GM12878 (cell line): ENCODE results near the gene RPIA. TPM values are rescaled to one million over a fixed set of nuclear protein-coding genes. Genes with fewer than 3 reads are reported as not detected.

ENCODE experiments used
- ATAC-seq: fragments of 200-7000 bp; cut with Tn5 transposase; 3 replicates; pipeline ENCODE4 v1.9.1; 2020; ENCODE audit warnings: mild to moderate bottlenecking, moderate library complexity
- BruUV-seq: library from RNA; stranded (reverse); fragments of 400-500 nt; replicated peaks from 2 replicates; lab custom pipeline; 2021; lab: Mats Ljungman, UMichigan
- CTCF ChIA-PET: fragments of 300-600 bp; sonication (Branson Sonifier 250); formaldehyde crosslinking; extraction: SDS; loops from one replicate; lab custom pipeline; 2021; ENCODE audit warnings: inconsistent platforms; lab: Yijun Ruan, JAX
- POLR2A ChIA-PET: fragments of 350-600 bp; formaldehyde crosslinking; extraction: SDS; loops from one replicate; lab custom pipeline; 2021; ENCODE audit warnings: inconsistent platforms; lab: Charles Lee
- RAD21 ChIA-PET: fragments of 300-600 bp; sonication (Branson Sonifier 250); formaldehyde crosslinking; loops from one replicate; lab custom pipeline; 2023; ENCODE audit warnings: antibody characterized with exemption; ENCODE audit not compliant: unreplicated experiment; lab: Charles Lee
- SMC1A ChIA-PET: fragments of 300-600 bp; sonication (Branson Sonifier 250); formaldehyde crosslinking; loops from one replicate; lab custom pipeline; 2023; ENCODE audit not compliant: unreplicated experiment, uncharacterized antibody; lab: Charles Lee
- DNase-seq: peaks from one replicate; pipeline ENCODE4 v3.0.0-alpha.2; 2011; ENCODE audit warnings: low read depth, low spot score
- FAIRE-seq: peaks from 3 replicates; lab custom pipeline; 2011; peaks lifted over from hg19 to GRCh38; lab: Jason Lieb, UNC
- H2AFZ ChIP-seq: 2 replicates; pipeline ENCODE4 v1.6.0; 2011; ENCODE audit warnings: low read depth, low read length, control low read depth; ENCODE audit not compliant: control insufficient read depth
- H3K27ac ChIP-seq: 2 replicates; pipeline ENCODE4 v1.5.1; 2011; ENCODE audit warnings: control low read depth; ENCODE audit not compliant: control insufficient read depth, insufficient read depth
- H3K27me3 ChIP-seq, 2 experiments: replicated peaks in 1 of 2; 2 replicates each; pipeline versions ENCODE4 v1.6.0 to v1.6.1; 2011; ENCODE audit warnings: low read length in 1 of 2; ENCODE audit not compliant: control insufficient read depth in 2 of 2, insufficient read depth in 2 of 2
- H3K36me3 ChIP-seq, 2 experiments: 2 replicates each; pipeline ENCODE4 v1.5.1; 2011; ENCODE audit warnings: low read length in 1 of 2; ENCODE audit not compliant: control insufficient read depth in 2 of 2, insufficient read depth in 2 of 2
- H3K4me1 ChIP-seq: 2 replicates; pipeline ENCODE4 v1.6.1; 2011; ENCODE audit warnings: mild to moderate bottlenecking, low read length, moderate library complexity, mixed read lengths; ENCODE audit not compliant: control insufficient read depth, insufficient read depth
- H3K4me2 ChIP-seq: 2 replicates; pipeline ENCODE4 v1.6.0; 2011; ENCODE audit warnings: control low read depth; ENCODE audit not compliant: control insufficient read depth, insufficient read depth
- H3K4me3 ChIP-seq: fragments of 200-600 bp; sonication (generic); 2 replicates; pipeline ENCODE4 v1.5.1; 2016
- H3K79me2 ChIP-seq: 2 replicates; pipeline ENCODE4 v1.6.0; 2011; ENCODE audit warnings: low read length; ENCODE audit not compliant: control insufficient read depth, insufficient read depth
- H3K9ac ChIP-seq: 2 replicates; pipeline ENCODE4 v1.8.0; 2011; ENCODE audit warnings: low read length, control low read depth, mixed read lengths; ENCODE audit not compliant: control insufficient read depth, insufficient read depth
- H3K9me3 ChIP-seq: replicated peaks from 3 replicates; pipeline ENCODE4 v1.5.1; 2011; ENCODE audit warnings: mild to moderate bottlenecking, low read length; ENCODE audit not compliant: control insufficient read depth, insufficient read depth
- H4K20me1 ChIP-seq: 2 replicates; pipeline ENCODE4 v1.6.0; 2011; ENCODE audit not compliant: control insufficient read depth, insufficient read depth
- ATF2 ChIP-seq: IDR thresholded peaks from 2 replicates; pipeline ENCODE4 v1.6.1; 2012; ENCODE audit warnings: low read length, inconsistent platforms
- CHD1 ChIP-seq: IDR thresholded peaks from 2 replicates; pipeline ENCODE4 v1.6.1; 2012; ENCODE audit warnings: low read depth, low read length, improper control_type of control experiment
- CHD2 ChIP-seq: IDR thresholded peaks from 2 replicates; pipeline ENCODE4 v1.6.1; 2011; ENCODE audit warnings: low read depth, low read length, improper control_type of control experiment, borderline replicate concordance
- CTCF ChIP-seq, 3 experiments: IDR thresholded peaks in 2 of 3; conservative IDR thresholded peaks in 1 of 3; 2 replicates each; pipeline ENCODE4 v1.5.1; 2011; ENCODE audit warnings: low read depth in 3 of 3, low read length in 3 of 3, mild to moderate bottlenecking in 3 of 3, control low read depth in 2 of 3, moderate library complexity in 2 of 3, inconsistent platforms in 1 of 3, mixed read lengths in 1 of 3; ENCODE audit not compliant: control insufficient read depth in 2 of 3, insufficient read depth in 1 of 3; ENCODE audit errors: extremely low read depth in 1 of 3
- ESRRA ChIP-seq: IDR thresholded peaks from 2 replicates; pipeline ENCODE4 v1.6.1; 2012; ENCODE audit warnings: mild to moderate bottlenecking, low read length, improper control_type of control experiment
- IRF4 ChIP-seq: IDR thresholded peaks from 2 replicates; pipeline ENCODE4 v1.6.1; 2011; ENCODE audit warnings: low read depth, low read length
- JUNB ChIP-seq: IDR thresholded peaks from 2 replicates; pipeline ENCODE4 v1.6.1; 2016; ENCODE audit warnings: antibody characterized with exemption, mild to moderate bottlenecking
- JUND ChIP-seq: IDR thresholded peaks from 2 replicates; pipeline ENCODE4 v1.6.1; 2012; ENCODE audit warnings: low read depth, mild to moderate bottlenecking, low read length, improper control_type of control experiment, moderate library complexity
- NBN ChIP-seq: fragments of 450-650 bp; IDR thresholded peaks from 2 replicates; pipeline ENCODE4 v1.6.1; 2016
- SMAD1 ChIP-seq: fragments of 450-650 bp; IDR thresholded peaks from 2 replicates; pipeline ENCODE4 v1.6.1; 2018; ENCODE audit warnings: mild to moderate bottlenecking, low read depth; ENCODE audit not compliant: partially characterized antibody
- SMC3 ChIP-seq: IDR thresholded peaks from 2 replicates; pipeline ENCODE4 v1.6.1; 2011; ENCODE audit warnings: low read length, improper control_type of control experiment, borderline replicate concordance
- WRNIP1 ChIP-seq: IDR thresholded peaks from 2 replicates; pipeline ENCODE4 v1.6.1; 2011; ENCODE audit warnings: low read depth, low read length, improper control_type of control experiment, borderline replicate concordance
- YY1 ChIP-seq: IDR thresholded peaks from 2 replicates; pipeline ENCODE4 v1.6.1; 2011; ENCODE audit warnings: low read depth, mild to moderate bottlenecking, low read length
- ZNF24 ChIP-seq: fragments of 450-650 bp; IDR thresholded peaks from 2 replicates; pipeline ENCODE4 v1.6.1; 2017; ENCODE audit warnings: antibody characterized with exemption, mild to moderate bottlenecking
- WGBS: methylation state at CpG from one replicate; pipeline ENCODE4 v1.1.6; 2016; ENCODE audit warnings: low lambda C conversion rate; ENCODE audit not compliant: insufficient replicate concordance, insufficient coverage; ENCODE audit errors: missing lambda C conversion rate; 5-methylcytosine and 5-hydroxymethylcytosine counted together
- in situ Hi-C: fragments of 300-500 bp; cut with MboI; formaldehyde crosslinking; loops from 9 replicates; pipeline ENCODE4 v1.14.3; 2018; ENCODE audit warnings: mixed read lengths
- intact Hi-C: fragments of 100-400 bp; cut with micrococcal nuclease; formaldehyde crosslinking; loops from one replicate; pipeline ENCODE4 v1.14.2; 2022; ENCODE audit not compliant: unreplicated experiment
- polyA plus RNA-seq, 11 experiments: library from polyadenylated mRNA; depleted of rRNA in 4 of 11; unstranded in 6 of 11; stranded (reverse) in 5 of 11; fragments of >200 nt; fragmentation: Nextera tagmentation in 4 of 11; fragmentation: Illumina TruSeq in 1 of 11; extraction: Ambion mirVana in 4 of 11; extraction: Trizol in 1 of 11; gene quantifications; 1 replicate in 1 of 11; 2 replicates in 10 of 11; pipeline versions ENCODE4 v1.2.1 to v1.2.3, GENCODE V29; 2011 to 2016; ENCODE audit warnings: inconsistent platforms in 2 of 11, missing spikeins in 2 of 11, low read depth in 1 of 11
- total RNA-seq, 4 experiments: library from RNA; depleted of rRNA in 3 of 4; stranded (reverse); fragments of >200 nt in 3 of 4; fragmentation: Illumina TruSeq in 1 of 4; extraction: Trizol in 1 of 4; gene quantifications; 2 replicates each; pipeline versions ENCODE4 v1.2.1 to v1.2.3, GENCODE V29; 2013 to 2021

Gene RPIA
- total and polyA plus RNA-seq, 10 of the 15 experiments (the other 5 are each of a cell fraction or from before 2014, with no cell fraction given): 7.1 to 58.1 (median 41.6) TPM

- 98% methylated on average over 3 of the region's 3 CpGs for WGBS
- BruUV-seq: no TSS peak
- FAIRE-seq (no peak), DNase-seq (no peak), ATAC-seq (no peak)
- ChIA-PET CTCF (interaction anchor here (1.0 to 2.4 kb wide), 3 partner anchors 10 to 171 kb away, joined by 3 to 6 read pairs (median 3); no protein-coding TSS in a partner anchor), POLR2A (no interaction called here), RAD21 (no interaction called here), SMC1A (interaction anchor here (0.7 kb wide), 1 partner anchor 31 kb away, joined by 3 read pairs; no protein-coding TSS in a partner anchor)
- H3K4me1 ChIP-seq: no peaks in the 10 kb centered on the region
- no peak for TF ChIP-seq CHD2
- TF ChIP-seq SMAD1: no peak
- TF ChIP-seq ZNF24: no peak
- H3K9ac ChIP-seq: no peak overlapping the region
- no peaks in the 10 kb centered on the region for H3K27me3 ChIP-seq
- H3K9me3 ChIP-seq: no peaks in the 10 kb centered on the region
- peaks cover 8 to 22% of the 10 kb centered on the region in 2 experiments for H3K36me3 ChIP-seq
- no peak overlapping the region for H3K4me2 ChIP-seq
- no peak overlapping the region for H3K4me3 ChIP-seq
- H3K79me2 ChIP-seq: no peaks in the 10 kb centered on the region
- H4K20me1 ChIP-seq: no peaks in the 10 kb centered on the region
- H3K27ac ChIP-seq: no peak overlapping the region
- in situ Hi-C loops (loop anchor here (25.0 kb wide), 1 partner anchor 424 kb away; no protein-coding TSS in a partner anchor), intact Hi-C loops (no loop called here)
- H2AFZ ChIP-seq: no peak overlapping the region
Observed at GRCh38 chr2:88738271-88738670, 46.8 kb downstream of the RPIA start.

GRCh38 chr2:88739985-88740600, 48.6 kb downstream of the RPIA start:
- CTCF ChIA-PET: interaction anchor here (0.8 to 2.7 kb wide), 14 partner anchors 8 to 679 kb away, joined by 3 to 12 read pairs (median 4); partner anchors contain the start of gene RPIA
- no peak overlapping the region for H3K9ac ChIP-seq
- ATAC-seq (no peak; the same call in none of the 3 replicates), DNase-seq (peak; percentile 42), FAIRE-seq (peak; percentile 72)
- H3K79me2 ChIP-seq: no peaks in the 10 kb centered on the region
- H3K9me3 ChIP-seq: peaks cover 1% of the 10 kb centered on the region; the same call in 2 of the 3 replicates
- intact Hi-C loops (loop anchor here (1.0 kb wide), 1 partner anchor 91 kb away; no protein-coding TSS in a partner anchor), in situ Hi-C loops (loop anchor here (10.0 to 25.0 kb wide), 2 partner anchors 422 to 1105 kb away; no protein-coding TSS in a partner anchor)
- no peak overlapping the region for H3K4me2 ChIP-seq
- no peak overlapping the region for H3K27ac ChIP-seq
- H3K4me3 ChIP-seq: no peak overlapping the region
- no peak overlapping the region for H2AFZ ChIP-seq
- POLR2A ChIA-PET: interaction anchor here (0.6 kb wide), 1 partner anchor 18 kb away, joined by 4 read pairs; no protein-coding TSS in a partner anchor
- SMC1A ChIA-PET: interaction anchor here (0.8 to 1.4 kb wide), 4 partner anchors 18 to 46 kb away, joined by 3 to 4 read pairs (median 3); no protein-coding TSS in a partner anchor
- RAD21 ChIA-PET: no interaction called here
- no peaks in the 10 kb centered on the region for H3K27me3 ChIP-seq
- H3K4me1 ChIP-seq: no peaks in the 10 kb centered on the region
- H4K20me1 ChIP-seq: no peaks in the 10 kb centered on the region
- no TSS peak for BruUV-seq
- 24% methylated on average over 7 of the region's 7 CpGs for WGBS
- peaks cover 8 to 24% of the 10 kb centered on the region in 2 experiments for H3K36me3 ChIP-seq
- TF ChIP-seq JUNB (no peak), ATF2 (no peak), IRF4 (0 out of 2 replicates have a peak, but pooled peaks have one; percentile 43), CHD1 (no peak), NBN (no peak), ESRRA (no peak), CTCF (IDR thresholded peaks at IDR 0.05 in 2 of 3, conservative IDR thresholded peaks at IDR 0.05 in 1 of 3; ENCODE audit: control insufficient read depth in 2 of 3, extremely low read depth in 1 of 3, insufficient read depth in 1 of 3, low read depth in 3 of 3, low read length in 3 of 3) (peak; percentile 88 to 96 (median 93)), SMC3 (peak; percentile 82; the same call in 1 of the 2 replicates), YY1 (peak; percentile 78), WRNIP1 (no peak), JUND (no peak)
